Measurements from ENCODE around the gene ASTN2.

DNA sequence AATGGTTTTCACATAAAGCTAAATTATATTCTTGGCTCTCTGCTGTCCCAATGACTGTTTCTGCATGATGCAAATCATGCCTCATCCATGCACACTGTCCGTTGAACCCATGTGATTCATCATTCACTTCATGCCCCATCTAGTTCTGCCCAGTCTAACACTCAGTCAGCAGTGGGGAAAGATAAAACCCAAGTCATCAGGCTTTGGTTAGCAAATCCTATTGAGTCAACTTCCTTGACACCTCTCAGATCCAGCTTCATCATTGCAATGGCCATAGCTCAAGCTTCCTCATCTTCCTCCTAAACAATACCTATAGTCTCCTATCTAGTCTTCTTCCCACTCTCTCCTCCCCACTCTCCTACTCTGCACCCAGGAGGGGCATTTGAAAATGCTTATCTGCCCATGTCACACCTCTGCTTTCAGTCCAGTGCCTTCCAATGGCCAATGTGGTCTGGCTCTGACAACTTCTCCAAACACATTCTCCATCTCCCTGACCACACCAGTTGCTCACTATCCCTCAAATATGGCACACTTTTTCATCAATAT lies 993.8 kb downstream of the ASTN2 start:
- no peak for TF ChIP-seq EZH2 (IDR thresholded peaks at IDR 0.05; ENCODE audit: borderline replicate concordance, low read depth, low read length, severe bottlenecking)
- TF ChIP-seq, protein P1, sequence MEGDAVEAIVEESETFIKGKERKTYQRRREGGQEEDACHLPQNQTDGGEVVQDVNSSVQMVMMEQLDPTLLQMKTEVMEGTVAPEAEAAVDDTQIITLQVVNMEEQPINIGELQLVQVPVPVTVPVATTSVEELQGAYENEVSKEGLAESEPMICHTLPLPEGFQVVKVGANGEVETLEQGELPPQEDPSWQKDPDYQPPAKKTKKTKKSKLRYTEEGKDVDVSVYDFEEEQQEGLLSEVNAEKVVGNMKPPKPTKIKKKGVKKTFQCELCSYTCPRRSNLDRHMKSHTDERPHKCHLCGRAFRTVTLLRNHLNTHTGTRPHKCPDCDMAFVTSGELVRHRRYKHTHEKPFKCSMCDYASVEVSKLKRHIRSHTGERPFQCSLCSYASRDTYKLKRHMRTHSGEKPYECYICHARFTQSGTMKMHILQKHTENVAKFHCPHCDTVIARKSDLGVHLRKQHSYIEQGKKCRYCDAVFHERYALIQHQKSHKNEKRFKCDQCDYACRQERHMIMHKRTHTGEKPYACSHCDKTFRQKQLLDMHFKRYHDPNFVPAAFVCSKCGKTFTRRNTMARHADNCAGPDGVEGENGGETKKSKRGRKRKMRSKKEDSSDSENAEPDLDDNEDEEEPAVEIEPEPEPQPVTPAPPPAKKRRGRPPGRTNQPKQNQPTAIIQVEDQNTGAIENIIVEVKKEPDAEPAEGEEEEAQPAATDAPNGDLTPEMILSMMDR (IDR thresholded peaks at IDR 0.05; ENCODE audit: borderline replicate concordance, extremely low read depth, low read length, poor library complexity, severe bottlenecking), result no peak

Data from DND-41 (cell line).